Measurements from ENCODE around the gene TECPR2. TPM values are rescaled to one million over a fixed set of nuclear protein-coding genes. Genes with fewer than 3 reads are reported as not detected.

The TECPR2 gene
- total RNA-seq, 1 donor from 2014 or later, result 19.9 TPM

DNA sequence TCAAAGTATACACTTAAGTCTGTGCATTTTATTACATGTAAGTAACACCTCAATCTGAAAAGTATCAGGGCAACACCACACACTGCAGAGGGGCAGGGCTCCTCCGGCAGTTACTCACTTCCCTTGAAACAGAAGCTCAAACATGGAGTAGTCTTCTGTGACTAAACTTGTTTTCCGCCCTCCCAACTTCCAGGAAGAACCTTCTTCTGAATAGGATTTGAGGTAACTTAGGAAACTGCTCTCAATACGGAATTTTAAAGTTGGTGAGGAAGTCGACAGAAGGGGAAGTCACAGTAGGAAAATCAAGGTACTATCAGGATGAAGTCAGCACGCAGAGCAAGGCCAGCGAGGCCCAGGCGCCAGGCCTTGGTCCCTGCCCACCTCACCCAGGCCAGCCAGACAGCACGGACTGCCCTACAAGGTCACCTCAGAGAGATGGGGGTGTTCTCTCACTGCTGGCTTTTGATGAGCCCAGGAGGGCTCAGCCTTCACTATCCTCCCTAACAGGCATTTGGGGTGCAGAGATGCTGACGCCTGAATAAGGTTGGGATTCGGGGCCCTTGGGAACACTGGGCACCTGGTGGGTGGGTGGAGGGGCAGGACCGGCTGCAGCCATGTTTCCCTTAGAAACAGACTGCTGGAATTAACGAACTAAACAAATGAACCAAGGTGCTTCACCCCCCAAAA is 141.0 kb downstream of the TECPR2 start:
- Histone ChIP-seq H3K27ac (ENCODE audit: low read depth, low read length) (no peak overlapping the region), H3K79me2 (ENCODE audit: insufficient read depth, low read length) (peaks cover 4% of the 10 kb centered on the region)

GRCh38 chr14:102504328-102504999 is 141.7 kb downstream of the TECPR2 start:
- TF ChIP-seq EZH2 (IDR thresholded peaks at IDR 0.05; ENCODE audit: insufficient read depth, low read length), result no peak
- TF ChIP-seq, protein P1, sequence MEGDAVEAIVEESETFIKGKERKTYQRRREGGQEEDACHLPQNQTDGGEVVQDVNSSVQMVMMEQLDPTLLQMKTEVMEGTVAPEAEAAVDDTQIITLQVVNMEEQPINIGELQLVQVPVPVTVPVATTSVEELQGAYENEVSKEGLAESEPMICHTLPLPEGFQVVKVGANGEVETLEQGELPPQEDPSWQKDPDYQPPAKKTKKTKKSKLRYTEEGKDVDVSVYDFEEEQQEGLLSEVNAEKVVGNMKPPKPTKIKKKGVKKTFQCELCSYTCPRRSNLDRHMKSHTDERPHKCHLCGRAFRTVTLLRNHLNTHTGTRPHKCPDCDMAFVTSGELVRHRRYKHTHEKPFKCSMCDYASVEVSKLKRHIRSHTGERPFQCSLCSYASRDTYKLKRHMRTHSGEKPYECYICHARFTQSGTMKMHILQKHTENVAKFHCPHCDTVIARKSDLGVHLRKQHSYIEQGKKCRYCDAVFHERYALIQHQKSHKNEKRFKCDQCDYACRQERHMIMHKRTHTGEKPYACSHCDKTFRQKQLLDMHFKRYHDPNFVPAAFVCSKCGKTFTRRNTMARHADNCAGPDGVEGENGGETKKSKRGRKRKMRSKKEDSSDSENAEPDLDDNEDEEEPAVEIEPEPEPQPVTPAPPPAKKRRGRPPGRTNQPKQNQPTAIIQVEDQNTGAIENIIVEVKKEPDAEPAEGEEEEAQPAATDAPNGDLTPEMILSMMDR (IDR thresholded peaks at IDR 0.05; ENCODE audit: insufficient read depth, low read depth, low read length), result no peak
- peaks cover 3% of the 10 kb centered on the region for H3K4me1 Mint-ChIP-seq (ENCODE audit: low read depth, unreplicated experiment)
- Histone ChIP-seq H3K4me2 (ENCODE audit: low read length) (no peak overlapping the region), H3K79me2 (ENCODE audit: insufficient read depth, low read length) (peaks cover 6% of the 10 kb centered on the region), H4K20me1 (ENCODE audit: insufficient read depth, low read length) (no peaks in the 10 kb centered on the region), H2AFZ (ENCODE audit: low read depth, low read length) (no peak overlapping the region), H3K9me3 (ENCODE audit: insufficient read depth, low read depth, low read length) (no peaks in the 10 kb centered on the region), H3K4me3 (ENCODE audit: insufficient read depth, low read depth, low read length) (no peak overlapping the region), H3K36me3 (ENCODE audit: insufficient read depth, low read length) (no peaks in the 10 kb centered on the region), H3K27ac (ENCODE audit: low read depth, low read length) (no peak overlapping the region), H3K4me1 (ENCODE audit: insufficient read depth, low read length) (peaks cover 7% of the 10 kb centered on the region), H3K9ac (ENCODE audit: low read length) (no peak overlapping the region), H3K27me3 (ENCODE audit: insufficient read depth, low read length) (no peaks in the 10 kb centered on the region)
- no peak overlapping the region for H3K27ac Mint-ChIP-seq (ENCODE audit: unreplicated experiment)
- H3K4me3 Mint-ChIP-seq (ENCODE audit: unreplicated experiment), result no peak overlapping the region
- no peak for FAIRE-seq
- DNase-seq (ENCODE audit: low read depth), result no peak
- no peaks in the 10 kb centered on the region for H3K9me3 Mint-ChIP-seq (ENCODE audit: unreplicated experiment)
- H3K36me3 Mint-ChIP-seq (ENCODE audit: low read depth, unreplicated experiment), result peaks cover 11% of the 10 kb centered on the region
- peaks cover 4% of the 10 kb centered on the region for H3K27me3 Mint-ChIP-seq (ENCODE audit: low read depth, unreplicated experiment)

More for the DNA sequence above, 141.0 kb downstream of the TECPR2 start:
- Mint-ChIP-seq H3K4me3 (ENCODE audit: unreplicated experiment) (no peak overlapping the region), H3K9me3 (ENCODE audit: unreplicated experiment) (no peaks in the 10 kb centered on the region), H3K27ac (ENCODE audit: unreplicated experiment) (no peak overlapping the region), H3K27me3 (ENCODE audit: low read depth, unreplicated experiment) (peaks cover 4% of the 10 kb centered on the region), H3K4me1 (ENCODE audit: low read depth, unreplicated experiment) (peaks cover 3% of the 10 kb centered on the region), H3K36me3 (ENCODE audit: low read depth, unreplicated experiment) (peaks cover 16% of the 10 kb centered on the region)
- Histone ChIP-seq H3K9ac (ENCODE audit: low read length) (no peak overlapping the region), H3K27me3 (ENCODE audit: insufficient read depth, low read length) (no peaks in the 10 kb centered on the region), H3K9me3 (ENCODE audit: insufficient read depth, low read depth, low read length) (no peaks in the 10 kb centered on the region), H4K20me1 (ENCODE audit: insufficient read depth, low read length) (no peaks in the 10 kb centered on the region), H2AFZ (ENCODE audit: low read depth, low read length) (no peak overlapping the region), H3K36me3 (ENCODE audit: insufficient read depth, low read length) (no peaks in the 10 kb centered on the region), H3K4me3 (ENCODE audit: insufficient read depth, low read depth, low read length) (no peak overlapping the region), H3K4me2 (ENCODE audit: low read length) (no peak overlapping the region), H3K4me1 (ENCODE audit: insufficient read depth, low read length) (peaks cover 5% of the 10 kb centered on the region)
- no peak for DNase-seq (ENCODE audit: low read depth)
- TF ChIP-seq, protein P1 (IDR thresholded peaks at IDR 0.05; ENCODE audit: insufficient read depth, low read depth, low read length), result no peak
- no peak for TF ChIP-seq EZH2 (IDR thresholded peaks at IDR 0.05; ENCODE audit: insufficient read depth, low read length)
- FAIRE-seq, result no peak

All from astrocyte (in vitro differentiated cells and primary cell).